Neural progenitor cell (in vitro differentiated cells): ENCODE data around the gene TRPT1. TPM values are rescaled to one million over a fixed set of nuclear protein-coding genes. Genes with fewer than 3 reads are reported as not detected.
A peak's percentile ranks its signal among the peaks of the same experiment; 100 is the strongest.

Source experiments
- DNase-seq: peaks from one replicate; pipeline ENCODE4 v3.0.0-alpha.2; 2016; ENCODE audit warnings: low spot score
- H2AFZ ChIP-seq: fragments of 200-600 bp; sonication (generic); replicated peaks from 2 replicates; pipeline ENCODE4 v1.6.1; 2016; ENCODE audit warnings: antibody characterized with exemption
- H3F3A ChIP-seq: fragments of 200-600 bp; sonication (generic); 2 replicates; pipeline ENCODE4 v1.6.1; 2016; ENCODE audit warnings: antibody characterized with exemption, low read depth
- H3K27ac ChIP-seq: fragments of 200-600 bp; sonication (generic); 2 replicates; pipeline ENCODE4 v1.5.1; 2016; ENCODE audit warnings: mild to moderate bottlenecking
- H3K27me3 ChIP-seq: fragments of 200-600 bp; sonication (generic); 2 replicates; pipeline ENCODE4 v1.6.1; 2016; ENCODE audit warnings: mild to moderate bottlenecking, moderate library complexity
- H3K36me3 ChIP-seq: fragments of 200-600 bp; sonication (generic); 2 replicates; pipeline ENCODE4 v1.5.1; 2016
- H3K4me1 ChIP-seq: fragments of 200-600 bp; sonication (generic); 2 replicates; pipeline ENCODE4 v1.6.1; 2016; ENCODE audit warnings: mixed run types
- H3K4me2 ChIP-seq: fragments of 200-600 bp; sonication (generic); 2 replicates; pipeline ENCODE4 v1.6.1; 2016
- H3K4me3 ChIP-seq: fragments of 200-600 bp; sonication (generic); 2 replicates; pipeline ENCODE4 v1.5.1; 2016
- H3K79me2 ChIP-seq: fragments of 200-600 bp; sonication (generic); 2 replicates; pipeline ENCODE4 v1.6.1; 2016; ENCODE audit warnings: low read depth
- H3K9ac ChIP-seq: fragments of 200-600 bp; sonication (generic); 2 replicates; pipeline ENCODE4 v1.6.1; 2016
- H3K9me3 ChIP-seq: fragments of 200-600 bp; sonication (generic); 2 replicates; pipeline ENCODE4 v1.5.1; 2016; ENCODE audit warnings: low read depth
- H4K20me1 ChIP-seq: fragments of 200-600 bp; sonication (generic); 2 replicates; pipeline ENCODE4 v1.6.1; 2016; ENCODE audit warnings: low read depth
- H3K27ac Mint-ChIP-seq: 3 replicates; pipeline ENCODE4 v1.8.0; 2021; ENCODE audit warnings: mixed read lengths
- H3K27me3 Mint-ChIP-seq: 2 replicates; pipeline ENCODE4 v1.8.0; 2022; ENCODE audit warnings: low read depth, mild to moderate bottlenecking, inconsistent platforms, moderate library complexity, mixed read lengths; ENCODE audit not compliant: insufficient read depth
- H3K36me3 Mint-ChIP-seq: 3 replicates; pipeline ENCODE4 v1.8.0; 2021; ENCODE audit warnings: mixed read lengths
- H3K4me1 Mint-ChIP-seq: 3 replicates; pipeline ENCODE4 v1.8.0; 2021; ENCODE audit warnings: mixed read lengths
- H3K4me3 Mint-ChIP-seq: 3 replicates; pipeline ENCODE4 v1.8.0; 2021; ENCODE audit warnings: mild to moderate bottlenecking, moderate library complexity, mixed read lengths
- H3K9me3 Mint-ChIP-seq: 3 replicates; pipeline ENCODE4 v1.8.0; 2020; ENCODE audit warnings: mixed read lengths
- CTCF ChIP-seq: fragments of 200-600 bp; sonication (generic); IDR thresholded peaks from 2 replicates; pipeline ENCODE4 v1.5.1; 2017; ENCODE audit warnings: antibody characterized with exemption, mild to moderate bottlenecking
- EZH2 ChIP-seq: fragments of 200-600 bp; sonication (generic); IDR thresholded peaks from 2 replicates; pipeline ENCODE4 v1.6.1; 2017; ENCODE audit warnings: antibody characterized with exemption, mild to moderate bottlenecking, moderate library complexity
- EZH2phosphoT487 ChIP-seq: fragments of 200-600 bp; sonication (generic); IDR thresholded peaks from 2 replicates; pipeline ENCODE4 v1.6.1; 2017; ENCODE audit warnings: antibody characterized with exemption
- total RNA-seq: library from RNA; depleted of rRNA; stranded (reverse); fragments of >200 nt; gene quantifications from 2 replicates; pipeline ENCODE4 v1.2.3, GENCODE V29; 2015; ENCODE audit warnings: low replicate concordance

TRPT1 gene
- total RNA-seq, 1 donor from 2014 or later = 17.5 TPM

- H3K27ac Mint-ChIP-seq = no peak overlapping the region
- H3K4me1 Mint-ChIP-seq = peaks cover 39% of the 10 kb centered on the region
- no peaks in the 10 kb centered on the region for H3K9me3 Mint-ChIP-seq
- peaks cover 22% of the 10 kb centered on the region for H4K20me1 ChIP-seq
- H3K4me3 Mint-ChIP-seq = peak overlapping the region; percentile 89
- H3K27me3 Mint-ChIP-seq = peaks cover 12% of the 10 kb centered on the region
- peaks cover 19% of the 10 kb centered on the region for H3K4me1 ChIP-seq
- no peaks in the 10 kb centered on the region for H3K36me3 ChIP-seq
- H2AFZ ChIP-seq = no peak overlapping the region
- no peak overlapping the region for H3K4me2 ChIP-seq
- TF ChIP-seq EZH2 (no peak), EZH2phosphoT487 (no peak), CTCF (no peak)
- H3K9ac ChIP-seq = no peak overlapping the region
- H3K4me3 ChIP-seq = no peak overlapping the region
- H3K27ac ChIP-seq = no peak overlapping the region
- peaks cover 41% of the 10 kb centered on the region for H3F3A ChIP-seq
- H3K9me3 ChIP-seq = no peaks in the 10 kb centered on the region
- peaks cover 2% of the 10 kb centered on the region for H3K36me3 Mint-ChIP-seq
- H3K79me2 ChIP-seq = peaks cover 25% of the 10 kb centered on the region
- peaks cover 6% of the 10 kb centered on the region for H3K27me3 ChIP-seq
- DNase-seq = no peak
Measured at GRCh38 chr11:64244107-64244506, 18.1 kb upstream of the TRPT1 start.

- H3K27me3 Mint-ChIP-seq = peaks cover 8% of the 10 kb centered on the region
- Histone ChIP-seq H4K20me1 (peaks cover 22% of the 10 kb centered on the region), H3K27me3 (peaks cover 6% of the 10 kb centered on the region), H2AFZ (no peak overlapping the region), H3K9ac (no peak overlapping the region), H3K4me1 (peaks cover 16% of the 10 kb centered on the region), H3K27ac (no peak overlapping the region), H3K9me3 (no peaks in the 10 kb centered on the region), H3K36me3 (no peaks in the 10 kb centered on the region), H3K4me2 (no peak overlapping the region), H3K4me3 (no peak overlapping the region), H3K79me2 (peaks cover 25% of the 10 kb centered on the region), H3F3A (peaks cover 34% of the 10 kb centered on the region)
- peaks cover 33% of the 10 kb centered on the region for H3K4me1 Mint-ChIP-seq
- peak overlapping the region; percentile 89 for H3K4me3 Mint-ChIP-seq
- peaks cover 2% of the 10 kb centered on the region for H3K36me3 Mint-ChIP-seq
- no peaks in the 10 kb centered on the region for H3K9me3 Mint-ChIP-seq
- TF ChIP-seq EZH2phosphoT487 = no peak
- TF ChIP-seq CTCF = no peak
- no peak for TF ChIP-seq EZH2
- H3K27ac Mint-ChIP-seq = no peak overlapping the region
- DNase-seq = no peak
Measured at GRCh38 chr11:64243236-64243854, 17.4 kb upstream of the TRPT1 start.

- Histone ChIP-seq H2AFZ (peak overlapping the region; percentile 2), H3K4me1 (peaks cover 7% of the 10 kb centered on the region), H3K4me2 (peak overlapping the region; percentile 81), H3K9me3 (no peaks in the 10 kb centered on the region), H3K27me3 (no peaks in the 10 kb centered on the region), H4K20me1 (peaks cover 22% of the 10 kb centered on the region), H3K4me3 (peak overlapping the region; percentile 84), H3K36me3 (no peaks in the 10 kb centered on the region), H3K79me2 (peaks cover 25% of the 10 kb centered on the region), H3F3A (peaks cover 21% of the 10 kb centered on the region), H3K27ac (no peak overlapping the region), H3K9ac (peak overlapping the region; percentile 46)
- Mint-ChIP-seq H3K27ac (peak overlapping the region; percentile 69), H3K4me3 (peak overlapping the region; percentile 89), H3K9me3 (no peaks in the 10 kb centered on the region), H3K36me3 (peaks cover 2% of the 10 kb centered on the region), H3K4me1 (peaks cover 23% of the 10 kb centered on the region), H3K27me3 (peaks cover 7% of the 10 kb centered on the region)
- peak; percentile 3 for TF ChIP-seq CTCF
- no peak for TF ChIP-seq EZH2
- no peak for TF ChIP-seq EZH2phosphoT487
- peak; percentile 69 for DNase-seq
Measured at GRCh38 chr11:64241491-64242374, 15.7 kb upstream of the TRPT1 start.
